Suprapubic skin (tissue), 4 donors: ENCODE measurements around the gene CAMK2N1.

Source experiments
- CTCF ChIP-seq, 2 donors: fragments of 200-600 bp in 1 of 2; fragments of 450-650 bp in 1 of 2; sonication (generic) in 1 of 2; IDR thresholded peaks; one replicate each; pipeline ENCODE4 v1.5.1; 2016 to 2019; ENCODE audit warnings: antibody characterized with exemption in 2 of 2, mild to moderate bottlenecking in 1 of 2, moderate library complexity in 1 of 2
- EP300 ChIP-seq: sonication (generic); formaldehyde crosslinking; IDR thresholded peaks from one replicate; pipeline ENCODE4 v1.6.1; 2017; ENCODE audit warnings: antibody characterized with exemption
- POLR2A ChIP-seq, 2 donors: fragments of 450-650 bp; IDR thresholded peaks; one replicate each; pipeline ENCODE4 v1.6.1; 2017; ENCODE audit warnings: antibody characterized with exemption in 2 of 2, mild to moderate bottlenecking in 2 of 2, moderate library complexity in 2 of 2
- POLR2AphosphoS5 ChIP-seq, 3 donors: sonication (generic); formaldehyde crosslinking; IDR thresholded peaks; one replicate each; pipeline ENCODE4 v1.6.1; 2017; ENCODE audit warnings: antibody characterized with exemption in 3 of 3

- TF ChIP-seq POLR2A (IDR thresholded peaks at IDR 0.05), result no peak
- TF ChIP-seq EP300, result no peak
- TF ChIP-seq CTCF (IDR thresholded peaks at IDR 0.05), result no peak
- TF ChIP-seq POLR2AphosphoS5 (IDR thresholded peaks at IDR 0.05), result no peak
Measured at GRCh38 chr1:20495661-20496060, 9.7 kb upstream of the CAMK2N1 start.
